TTC549 (cell line): Measurements from ENCODE around the gene SMPD3.

Experiments
- FAIRE-seq: peaks from 2 replicates; lab custom pipeline; 2012; peaks lifted over from hg19 to GRCh38; lab: Jason Lieb, UNC

SMPD3 gene

DNA sequence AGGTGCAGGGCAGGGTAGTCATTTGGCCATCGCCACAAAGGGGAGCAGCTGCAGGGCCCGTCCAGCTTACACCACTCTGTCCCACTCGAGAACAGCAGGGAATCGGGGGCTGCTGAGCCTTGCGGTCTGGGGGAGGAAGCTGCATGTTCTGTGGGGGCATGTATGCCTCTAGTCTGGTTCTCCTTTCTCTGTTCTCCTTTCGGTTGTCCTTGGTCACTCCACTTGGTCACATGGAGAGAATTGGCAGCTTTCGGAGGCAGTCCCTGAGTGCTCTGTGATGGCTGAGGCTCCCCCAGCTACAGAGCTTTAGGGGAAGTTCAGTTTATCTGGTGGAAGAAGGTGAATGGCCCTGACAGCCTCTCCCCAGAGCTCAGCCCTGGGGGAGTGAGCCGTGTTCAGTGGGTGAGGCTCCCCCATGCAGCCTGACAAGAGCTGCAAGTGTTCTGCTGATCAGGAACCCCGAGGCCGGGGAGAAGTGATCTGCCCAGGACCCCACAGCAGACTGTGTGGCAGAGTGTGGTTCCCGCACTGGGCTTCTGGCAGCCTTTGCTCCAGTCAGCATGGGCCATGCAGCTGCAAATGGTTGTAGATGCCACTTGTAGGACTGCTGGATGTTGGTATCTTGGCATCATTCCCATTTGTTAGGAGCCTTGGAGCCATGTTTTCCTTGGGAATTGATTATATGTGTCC lies 22.3 kb upstream of the SMPD3 start:
- FAIRE-seq: no peak

DNA sequence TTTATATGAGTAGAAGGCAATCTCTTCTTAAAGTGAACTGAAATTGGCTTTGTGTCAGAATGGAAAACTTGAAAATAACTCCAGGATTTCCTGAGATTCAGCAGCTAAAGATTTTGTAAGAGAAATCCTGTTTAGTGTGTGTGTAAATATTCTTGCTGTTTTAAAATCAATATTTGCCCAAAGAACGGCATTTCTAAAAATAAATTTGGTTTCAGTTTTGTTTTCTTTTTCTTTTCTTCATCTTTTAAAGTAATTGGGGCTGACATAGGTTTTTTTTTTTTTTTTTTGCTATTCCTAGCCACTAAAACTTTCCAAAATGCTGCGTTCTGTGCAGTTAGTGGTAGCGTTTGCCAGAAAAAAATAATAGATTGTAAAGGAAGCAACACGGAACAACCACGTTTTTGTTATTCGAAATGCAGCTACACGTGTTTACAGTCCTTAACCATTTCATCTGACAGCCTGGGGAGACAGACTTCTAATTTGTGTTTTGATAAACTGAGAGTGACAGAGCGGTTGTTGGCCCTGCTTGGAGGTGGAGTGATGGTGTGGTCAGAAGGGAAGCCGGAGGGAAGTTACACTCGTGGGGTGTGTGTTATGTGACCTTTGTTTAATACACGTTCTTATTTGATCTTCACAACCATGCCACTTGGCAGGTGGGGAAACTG lies 21.6 kb upstream of the SMPD3 start:
- no peak for FAIRE-seq

DNA sequence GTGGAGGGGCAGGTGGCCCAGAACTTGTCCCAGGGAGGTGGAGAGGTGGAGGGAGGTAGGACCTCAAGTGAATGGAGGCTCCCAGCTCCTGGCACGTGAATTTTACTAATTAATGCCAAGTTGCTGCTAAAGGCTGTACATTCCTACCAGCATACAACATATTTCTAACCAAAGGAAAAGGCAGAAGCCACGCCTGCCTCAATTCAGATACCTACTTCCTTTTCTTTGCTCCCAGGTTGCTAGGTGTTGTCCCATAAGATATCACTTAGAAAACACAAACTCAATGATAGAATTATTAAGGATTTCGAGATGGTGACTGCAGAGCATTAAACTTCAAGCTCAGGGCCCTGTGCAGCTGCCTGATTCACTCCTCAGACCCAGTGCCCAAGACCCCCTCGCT lies 20.5 kb upstream of the SMPD3 start:
- no peak for FAIRE-seq

DNA sequence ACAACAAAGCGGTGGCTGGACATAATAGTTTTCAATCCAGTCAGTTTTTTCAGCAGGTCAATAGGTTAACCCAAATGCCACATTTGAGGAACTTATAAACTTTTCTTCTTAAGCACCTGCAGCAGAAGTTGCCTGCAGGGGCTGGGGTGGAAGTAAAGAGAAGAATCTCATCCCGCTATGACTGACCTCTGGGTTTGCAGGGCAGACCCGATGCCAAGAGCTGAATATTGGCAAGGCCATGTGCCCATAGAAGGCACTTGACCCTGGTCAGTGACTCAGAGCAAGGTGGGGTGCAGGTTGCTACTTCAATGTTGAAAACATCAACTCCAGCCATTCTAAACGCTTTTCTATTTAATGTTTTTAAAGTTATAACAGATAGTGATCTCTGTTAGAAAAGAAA lies 17.9 kb upstream of the SMPD3 start:
- FAIRE-seq: no peak

DNA sequence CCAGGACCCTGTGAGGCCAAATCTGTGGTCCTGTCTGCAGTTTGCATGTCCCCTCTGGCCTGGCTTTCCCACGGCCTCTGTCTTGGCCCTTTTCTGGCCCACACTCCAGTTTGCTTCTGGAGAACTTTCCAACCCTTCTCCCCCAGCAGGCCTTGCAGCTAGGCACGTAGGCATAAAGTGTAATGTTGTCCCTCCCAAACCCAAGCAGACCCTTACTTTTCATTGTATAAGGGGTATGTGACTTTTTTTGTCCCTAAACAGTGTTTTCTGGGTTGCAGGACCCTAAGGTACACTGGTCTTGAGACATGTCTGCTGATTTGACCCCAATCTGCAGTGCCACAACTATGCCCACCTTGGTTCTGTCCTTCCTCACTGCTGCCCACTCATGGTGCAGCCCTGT lies 15.6 kb upstream of the SMPD3 start:
- no peak for FAIRE-seq

DNA sequence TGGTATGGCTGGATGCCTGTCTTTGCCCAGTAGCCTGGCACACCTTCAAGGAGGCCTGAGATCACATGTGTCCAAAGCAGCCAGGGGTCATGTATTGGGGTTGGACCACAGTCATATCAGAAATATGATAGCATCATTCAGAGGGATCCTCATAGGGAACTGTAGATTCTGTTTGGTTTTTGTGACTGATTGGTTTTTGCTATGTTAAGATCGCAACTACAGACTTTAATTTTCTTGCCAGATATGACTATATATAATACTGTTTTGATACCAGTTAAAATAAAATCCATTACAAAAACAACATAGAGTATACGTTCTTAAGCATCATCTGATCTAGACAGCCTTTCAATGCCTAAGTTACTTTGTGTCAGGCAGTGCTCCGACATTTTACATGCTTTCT lies 11.8 kb upstream of the SMPD3 start:
- FAIRE-seq: no peak

DNA sequence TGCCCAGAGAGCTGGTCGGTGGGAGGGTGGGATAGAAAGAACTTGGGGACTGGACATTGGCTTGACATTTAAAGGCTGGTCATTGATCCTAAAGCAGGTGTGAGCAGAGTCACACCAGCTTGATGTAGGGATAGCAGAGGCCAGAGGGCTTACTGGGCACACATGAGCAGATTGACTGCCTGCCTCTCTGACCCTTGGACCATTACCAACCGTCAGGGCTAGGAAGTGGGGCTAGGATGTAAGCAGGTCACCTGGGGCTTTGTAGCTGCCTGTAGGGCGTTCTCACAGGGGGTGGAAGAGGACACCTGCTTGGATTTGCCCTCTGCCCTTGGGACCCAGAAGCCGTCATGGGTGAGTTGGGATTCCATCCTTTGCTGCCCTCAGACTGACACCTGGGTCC lies 11.1 kb upstream of the SMPD3 start:
- no peak for FAIRE-seq

DNA sequence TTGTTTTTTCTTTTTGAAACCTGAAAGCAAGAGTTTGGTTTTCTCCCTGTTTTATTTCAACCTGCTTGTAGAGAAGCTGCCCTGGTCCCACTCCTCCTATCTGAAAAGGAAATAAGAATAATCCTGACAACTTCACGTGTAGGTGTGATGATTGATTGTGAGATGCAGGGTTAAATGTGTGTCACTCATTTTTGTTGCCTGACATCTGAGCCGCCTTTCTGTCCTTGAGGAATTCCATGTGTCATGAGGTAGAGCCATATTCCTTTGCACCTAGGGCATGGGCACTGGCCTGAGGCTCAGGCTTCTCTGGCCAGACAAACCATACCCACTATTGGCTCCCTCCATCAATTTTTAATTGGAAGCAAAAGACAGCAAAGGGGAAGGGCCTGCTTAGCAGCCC lies 10.2 kb upstream of the SMPD3 start:
- no peak for FAIRE-seq

DNA sequence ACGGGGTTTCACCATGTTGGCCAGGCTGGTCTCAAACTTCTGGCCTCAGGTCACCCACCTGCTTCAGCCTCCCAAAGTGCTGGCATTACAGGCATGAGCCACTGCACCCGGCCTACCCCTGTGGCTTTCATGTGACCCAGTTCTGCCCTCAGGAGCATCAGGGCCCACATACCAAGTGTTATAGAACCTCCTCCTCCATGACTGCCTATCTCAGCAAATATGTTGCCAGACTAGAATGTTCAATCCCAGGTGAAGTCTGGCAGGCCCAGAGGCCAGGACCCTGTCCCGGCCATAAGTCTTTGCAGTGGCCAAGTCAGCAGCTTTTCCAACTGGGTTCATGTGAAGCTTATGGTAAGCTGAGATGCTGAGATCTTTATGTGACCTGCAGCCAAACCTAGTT lies 9.8 kb upstream of the SMPD3 start:
- no peak for FAIRE-seq

DNA sequence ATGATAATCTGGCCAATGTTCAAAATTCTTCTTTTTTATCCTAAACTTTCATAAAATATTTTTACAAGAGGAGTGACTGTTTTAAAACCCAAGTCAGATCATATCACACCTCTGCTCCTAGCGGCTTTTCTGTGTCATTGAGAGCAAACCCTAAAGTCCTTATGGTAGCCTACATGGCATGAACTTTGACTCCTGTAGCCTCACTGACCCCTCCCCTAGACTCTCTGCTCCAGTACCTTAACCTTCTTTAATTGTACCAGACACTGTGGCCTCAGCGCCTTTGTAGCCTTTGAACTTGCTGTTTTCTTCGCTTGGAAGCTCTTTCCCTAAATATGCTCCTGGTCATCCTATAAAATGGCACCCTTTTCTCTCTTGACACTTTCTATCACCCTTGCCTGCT lies 7.3 kb upstream of the SMPD3 start:
- no peak for FAIRE-seq

DNA sequence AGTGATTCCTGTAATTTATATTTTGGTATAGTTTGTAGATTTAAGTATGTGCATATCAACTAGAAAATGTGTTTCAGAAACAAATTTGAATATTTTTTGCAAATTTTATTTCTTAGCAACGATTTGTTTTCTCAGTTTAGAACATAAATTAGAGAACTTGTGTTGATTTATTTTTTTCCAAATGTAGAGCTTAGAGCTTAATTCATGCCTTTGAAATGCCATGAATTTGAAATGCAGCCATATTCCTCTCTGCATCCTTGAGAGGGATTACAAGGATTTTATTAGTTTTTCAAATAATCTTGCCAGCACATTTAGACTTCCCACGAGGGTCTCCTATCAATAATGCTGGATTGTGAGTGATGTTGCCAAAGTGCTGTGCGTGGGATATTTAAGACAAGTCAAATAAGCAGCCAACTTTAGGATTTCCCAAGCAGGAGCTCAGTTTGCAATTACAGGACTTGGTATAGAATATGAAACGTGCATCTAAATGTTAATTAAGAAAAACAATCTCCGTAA lies 6.7 kb upstream of the SMPD3 start:
- FAIRE-seq: peak; percentile 31

DNA sequence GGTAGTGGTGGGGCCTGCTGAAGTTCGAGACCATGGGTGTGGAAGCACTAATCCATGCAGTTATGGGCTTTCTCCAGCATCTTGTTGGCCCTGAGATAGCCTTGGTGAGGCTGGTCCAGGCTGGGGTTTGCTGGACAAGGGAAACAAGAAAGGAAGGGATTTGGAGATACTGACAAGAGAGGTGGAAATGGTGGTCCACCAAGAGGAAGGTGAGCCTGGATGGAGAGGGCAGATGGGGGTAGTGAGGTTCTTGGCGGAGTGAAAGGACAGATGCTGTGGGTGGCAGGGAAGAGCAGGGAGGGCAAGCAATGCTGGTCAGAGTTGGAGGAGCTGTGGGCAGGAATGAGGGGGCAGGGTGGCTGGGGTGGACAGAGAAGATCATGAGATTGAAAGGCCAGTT lies 5.5 kb upstream of the SMPD3 start:
- FAIRE-seq: no peak

DNA sequence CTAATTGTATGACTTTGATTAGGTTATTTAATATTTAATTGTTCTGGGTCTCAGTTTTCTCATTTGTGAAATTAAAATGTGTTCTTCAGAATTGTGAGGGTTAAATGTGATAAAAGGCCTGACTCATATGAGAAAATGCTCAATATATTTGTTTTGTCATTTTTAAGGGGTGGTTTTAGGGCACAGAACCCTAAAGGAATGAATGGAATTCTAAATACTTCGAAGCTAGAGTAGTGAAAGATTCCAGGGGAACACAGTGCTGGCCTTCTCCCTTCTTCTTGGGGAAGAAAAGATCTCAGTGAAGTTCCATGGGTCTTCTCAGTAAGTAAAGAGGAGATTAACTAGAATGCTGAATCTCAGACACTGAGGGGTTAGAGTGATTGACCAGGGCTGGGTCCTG lies 3.9 kb upstream of the SMPD3 start:
- FAIRE-seq: no peak

DNA sequence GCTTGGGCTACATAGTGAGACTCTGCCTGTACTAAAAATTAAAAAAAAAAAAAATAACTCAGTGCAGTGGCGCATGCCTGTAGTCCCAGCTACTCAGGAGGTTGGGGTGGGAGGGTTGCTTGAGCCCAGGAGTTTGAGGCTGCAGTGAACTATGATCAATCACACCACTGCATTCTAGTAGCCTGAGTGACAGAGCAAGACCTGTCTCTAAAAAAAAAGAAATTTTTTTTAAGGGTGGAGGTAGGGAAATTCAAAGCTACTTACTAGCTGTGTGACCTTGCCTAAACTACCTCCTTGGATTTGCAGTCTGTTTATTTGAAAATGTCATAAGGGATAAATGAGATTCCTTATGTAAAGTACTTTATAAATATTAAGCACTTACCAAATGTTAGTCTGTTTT lies 3.4 kb upstream of the SMPD3 start:
- FAIRE-seq: no peak

DNA sequence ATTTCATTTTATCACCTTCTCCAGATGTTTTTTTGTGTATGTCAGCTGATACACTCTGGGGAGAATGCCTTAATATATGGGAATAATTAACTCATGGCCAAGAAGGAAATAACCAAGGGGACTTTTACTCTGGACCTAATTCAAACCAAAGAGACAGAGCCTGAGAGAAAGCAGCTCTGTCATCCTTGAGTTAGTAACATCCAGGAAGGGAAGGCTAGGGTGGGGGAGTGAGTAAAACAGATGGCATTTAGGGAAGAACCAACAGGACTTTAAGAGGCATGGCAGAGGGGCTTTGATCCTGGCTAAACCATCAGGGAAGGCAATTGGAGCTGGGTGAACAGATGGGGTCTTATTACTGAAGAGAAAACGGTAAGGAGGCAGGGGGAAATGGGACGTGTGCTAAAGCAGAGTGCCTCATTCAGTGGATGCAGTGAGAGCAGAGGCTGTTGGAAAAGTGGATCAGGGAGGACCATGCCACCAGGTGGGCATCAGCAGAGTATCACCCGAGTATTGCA lies 2.5 kb upstream of the SMPD3 start:
- no peak for FAIRE-seq

DNA sequence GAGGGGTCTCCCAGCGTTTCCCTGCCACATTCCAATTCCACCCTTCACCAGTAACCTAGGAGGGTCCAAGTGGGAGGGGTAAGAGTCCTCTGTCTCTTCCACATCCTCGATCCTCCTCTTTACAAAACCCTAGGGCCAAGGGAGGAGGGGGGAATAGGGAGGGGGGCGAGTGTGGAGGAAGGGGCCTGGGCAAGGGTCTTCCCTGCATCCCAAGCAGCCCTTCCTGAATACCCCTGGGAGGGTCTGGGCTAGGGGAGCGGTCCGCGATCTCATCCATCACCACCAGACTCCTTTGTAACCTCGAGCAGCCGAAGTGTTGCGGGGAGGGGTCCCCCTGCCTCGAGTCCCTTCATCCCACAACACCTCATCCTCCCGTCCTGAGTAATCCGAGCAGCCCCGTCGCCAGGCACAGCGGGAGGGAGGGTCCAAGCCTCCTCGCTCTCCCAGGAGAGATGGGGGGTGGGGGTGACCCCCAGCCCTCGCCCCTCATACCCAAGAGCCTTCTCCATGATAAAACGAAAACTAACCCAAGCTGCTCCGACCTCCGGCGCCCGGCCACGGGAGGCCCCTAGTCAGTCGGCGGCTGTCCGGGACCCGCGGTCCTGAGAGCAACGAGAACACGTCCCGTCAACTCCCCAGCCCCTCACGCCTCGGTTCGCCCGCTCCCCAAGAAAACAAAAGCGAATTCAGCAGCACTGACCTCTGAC lies 502 bp downstream of the SMPD3 start:
- no peak for FAIRE-seq

DNA sequence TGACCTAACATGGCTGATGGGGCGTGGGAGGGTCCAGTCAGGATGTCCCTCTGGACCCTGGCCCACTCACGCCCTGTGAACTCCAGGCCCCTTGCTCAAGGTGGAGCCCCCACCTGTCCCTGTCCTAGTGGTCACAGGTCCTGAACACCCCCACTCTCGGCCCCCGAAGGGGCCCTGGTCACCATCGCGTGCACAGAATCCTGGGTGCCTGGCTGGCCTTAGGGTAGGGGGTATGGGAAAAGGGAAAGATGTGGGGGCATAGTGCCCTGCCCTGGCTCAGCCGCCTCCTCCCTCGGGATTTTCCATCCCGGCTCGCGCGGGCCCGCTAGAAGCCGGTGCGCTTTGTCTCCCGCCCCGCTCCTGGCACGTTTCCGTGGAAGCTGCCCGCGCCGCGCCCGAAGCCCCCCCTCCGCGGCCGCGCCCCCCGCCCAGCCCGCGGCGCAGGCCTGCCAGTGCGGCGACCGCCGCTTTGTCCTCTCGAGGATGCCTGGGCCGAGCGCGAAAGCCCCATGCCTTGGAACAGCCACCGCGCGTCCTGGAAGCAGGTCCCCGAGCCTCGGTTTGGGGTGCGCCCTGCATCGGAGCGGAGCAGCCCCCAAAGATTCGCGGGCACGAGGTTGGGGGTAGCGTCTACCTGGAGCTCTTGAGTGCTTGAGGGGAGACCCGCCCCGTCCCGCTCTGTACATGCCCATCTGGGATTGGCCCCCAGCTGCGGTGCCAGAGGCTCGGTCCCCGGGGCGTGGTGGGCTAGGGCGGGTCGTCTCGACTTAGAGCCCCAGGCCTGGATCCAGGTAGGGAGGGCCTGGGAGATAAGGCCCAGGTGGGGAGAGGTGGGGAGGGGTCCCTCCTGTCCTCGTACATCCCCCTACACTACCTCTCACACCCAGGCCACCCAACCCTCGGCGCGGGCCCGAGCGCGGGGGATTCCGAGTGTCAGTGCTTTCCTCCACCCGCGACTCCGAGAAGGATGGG lies 1.3 kb downstream of the SMPD3 start:
- FAIRE-seq: no peak

DNA sequence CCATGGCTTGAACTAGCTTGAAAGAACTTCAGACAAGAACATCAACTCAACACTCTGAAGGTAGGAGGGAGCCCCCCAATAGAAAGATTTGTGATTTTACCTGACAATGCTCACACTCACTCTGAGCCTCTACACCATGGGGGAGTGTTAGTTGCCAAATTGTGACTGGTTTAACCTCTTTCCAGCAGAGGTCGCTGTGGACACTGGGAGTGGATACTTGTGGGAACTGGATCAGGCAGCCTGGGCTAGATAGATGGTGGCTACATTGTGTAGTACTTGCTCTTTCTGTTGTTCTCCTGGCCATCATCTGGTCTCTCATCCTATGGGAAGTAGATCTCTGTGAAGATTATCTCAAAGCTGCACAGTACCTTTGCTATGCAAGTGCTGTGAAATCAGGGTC lies 2.9 kb downstream of the SMPD3 start:
- FAIRE-seq: no peak

DNA sequence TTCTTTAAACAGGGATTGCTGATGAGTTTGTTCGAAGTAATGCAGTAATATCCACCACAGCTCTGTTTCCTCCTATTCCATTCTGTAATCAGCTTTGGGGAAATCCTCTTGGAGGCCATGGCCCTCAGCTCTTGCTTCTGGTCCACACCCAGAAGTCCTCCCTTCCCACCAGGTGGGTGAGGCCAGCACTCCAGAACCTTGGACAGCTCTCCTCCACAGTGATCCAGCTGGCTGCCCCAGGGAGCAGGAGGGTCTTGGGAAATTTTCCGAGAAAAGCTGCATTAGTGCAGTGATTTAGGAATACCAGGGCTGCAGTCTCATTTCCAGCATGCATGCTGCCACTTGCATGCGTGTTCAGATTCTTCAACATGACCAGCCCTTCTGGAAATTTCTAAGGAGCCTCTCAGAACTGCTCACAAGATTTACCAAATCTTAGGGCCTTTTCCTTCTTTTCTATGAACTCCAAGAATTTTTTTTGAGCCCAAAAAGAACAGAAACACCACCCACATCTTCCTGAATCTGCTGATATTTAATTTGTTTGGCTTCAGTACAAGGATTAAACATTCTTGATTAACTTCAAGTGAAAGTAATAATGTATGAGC lies 4.2 kb downstream of the SMPD3 start:
- no peak for FAIRE-seq

DNA sequence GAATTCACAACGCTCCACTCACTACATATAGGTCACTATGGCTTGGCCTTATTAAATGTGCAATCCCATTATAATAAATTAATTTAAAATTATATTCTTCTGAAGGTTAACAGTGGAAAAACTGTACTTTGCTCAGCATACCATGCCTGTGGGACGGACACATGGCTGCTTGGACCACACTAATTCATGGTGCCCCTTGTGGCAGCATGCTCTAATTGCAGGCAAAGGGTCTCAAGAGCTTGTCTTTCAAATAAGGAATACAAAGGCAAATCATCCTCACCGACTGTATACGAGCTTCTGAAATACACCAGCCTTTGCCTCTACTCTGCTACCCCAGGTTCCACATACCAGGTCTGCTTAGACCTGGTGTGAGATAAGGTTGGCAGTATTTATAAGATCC lies 11.7 kb downstream of the SMPD3 start:
- FAIRE-seq: no peak

DNA sequence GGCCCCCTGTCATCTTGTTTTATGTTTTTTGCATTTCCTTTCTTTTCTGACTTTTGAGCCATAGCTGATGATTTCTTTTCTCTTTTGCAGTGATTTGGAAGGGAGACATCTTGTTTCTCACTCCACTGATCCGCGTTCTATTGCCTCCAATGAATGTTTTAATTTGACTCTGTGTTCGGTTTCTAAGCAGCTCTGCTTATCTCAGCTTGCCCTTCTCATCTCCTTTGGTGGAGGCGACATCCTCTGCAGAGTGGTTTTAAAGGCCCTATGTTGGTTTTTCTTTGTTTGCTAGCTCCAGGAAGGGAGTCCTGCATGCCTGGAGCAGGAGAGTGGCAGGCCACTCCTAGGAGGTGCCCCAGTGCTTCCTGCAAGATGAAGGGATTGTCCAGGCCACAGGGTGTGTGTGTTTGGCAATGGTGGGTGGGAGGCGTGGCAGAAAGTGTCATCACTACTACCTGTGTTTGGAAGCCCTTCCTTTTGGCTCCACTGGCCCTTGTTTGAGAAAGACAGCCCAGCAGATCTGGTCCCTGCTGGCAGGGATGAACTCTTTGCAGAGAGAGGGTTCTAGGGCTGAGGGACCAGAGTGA lies 13.6 kb downstream of the SMPD3 start:
- no peak for FAIRE-seq
